Vagina (tissue), 2 donors: ENCODE results near the gene KCNC1. TPM values are rescaled to one million over a fixed set of nuclear protein-coding genes. Genes with fewer than 3 reads are reported as not detected.

Source experiments
- DNase-seq, 2 donors: peaks; one replicate each; pipeline ENCODE4 v3.0.0-alpha.2; 2017; ENCODE audit errors: extremely low spot score in 2 of 2
- H3K27ac ChIP-seq: fragments of 200-600 bp; sonication (generic); one replicate; pipeline ENCODE4 v1.5.1; 2019
- H3K27me3 ChIP-seq: fragments of 200-600 bp; sonication (generic); one replicate; pipeline ENCODE4 v1.5.1; 2019
- H3K36me3 ChIP-seq, 2 donors: fragments of 200-600 bp; sonication (generic); one replicate each; pipeline ENCODE4 v1.5.1; 2017 to 2019
- H3K4me1 ChIP-seq: fragments of 200-600 bp; sonication (generic); one replicate; pipeline ENCODE4 v1.5.1; 2019
- H3K4me3 ChIP-seq, 2 donors: fragments of 200-600 bp; sonication (generic); 1 replicate in 1 of 2; 2 replicates in 1 of 2; pipeline ENCODE4 v1.5.1; 2016 to 2019
- H3K9me3 ChIP-seq: fragments of 200-600 bp; sonication (generic); one replicate; pipeline ENCODE4 v1.5.1; 2019
- CTCF ChIP-seq, 3 experiments: fragments of 450-650 bp in 2 of 3; fragments of 200-600 bp in 1 of 3; sonication (generic) in 1 of 3; IDR thresholded peaks; one replicate each; pipeline ENCODE4 v1.5.1; 2017 to 2019; ENCODE audit warnings: antibody characterized with exemption in 3 of 3, mild to moderate bottlenecking in 2 of 3, moderate library complexity in 2 of 3
- POLR2A ChIP-seq, 2 donors: fragments of 450-650 bp; IDR thresholded peaks; one replicate each; pipeline ENCODE4 v1.6.1; 2017; ENCODE audit warnings: antibody characterized with exemption in 2 of 2, mild to moderate bottlenecking in 2 of 2, moderate library complexity in 2 of 2
- POLR2AphosphoS5 ChIP-seq, 2 donors: sonication (generic); formaldehyde crosslinking; IDR thresholded peaks; one replicate each; pipeline ENCODE4 v1.9.0; 2017; ENCODE audit warnings: antibody characterized with exemption in 2 of 2, mild to moderate bottlenecking in 2 of 2, low read depth in 1 of 2; ENCODE audit not compliant: insufficient read depth in 1 of 2
- intact Hi-C: fragments of 100-400 bp; cut with DNase I; formaldehyde crosslinking; loops from one replicate; pipeline ENCODE4 v1.15.1; 2023
- total RNA-seq: library from RNA; depleted of rRNA; stranded (reverse); fragments of >200 nt; gene quantifications from one replicate; pipeline ENCODE4 v1.2.3, GENCODE V29; 2016

Gene KCNC1
- total RNA-seq, 1 donor from 2014 or later = 0.49 TPM

GRCh38 chr11:17714870-17715269 lies 19.7 kb upstream of the KCNC1 start:
- Histone ChIP-seq H3K36me3 (no peaks in the 10 kb centered on the region), H3K4me3 (no peak overlapping the region), H3K9me3 (no peaks in the 10 kb centered on the region), H3K27ac (no peak overlapping the region), H3K4me1 (peaks cover 3% of the 10 kb centered on the region), H3K27me3 (no peaks in the 10 kb centered on the region)
- TF ChIP-seq POLR2AphosphoS5 (IDR thresholded peaks at IDR 0.05; ENCODE audit: insufficient read depth in 1 of 2, low read depth in 1 of 2) (no peak), POLR2A (IDR thresholded peaks at IDR 0.05) (no peak), CTCF (IDR thresholded peaks at IDR 0.05) (no peak)
- DNase-seq = no peak
- intact Hi-C loops = no loop called here

- intact Hi-C loops = no loop called here
- TF ChIP-seq CTCF (IDR thresholded peaks at IDR 0.05) (no peak), POLR2AphosphoS5 (IDR thresholded peaks at IDR 0.05; ENCODE audit: insufficient read depth in 1 of 2, low read depth in 1 of 2) (no peak), POLR2A (IDR thresholded peaks at IDR 0.05) (no peak)
- Histone ChIP-seq H3K4me1 (peaks cover 22% of the 10 kb centered on the region), H3K36me3 (no peaks in the 10 kb centered on the region), H3K9me3 (no peaks in the 10 kb centered on the region), H3K27ac (no peak overlapping the region), H3K27me3 (no peaks in the 10 kb centered on the region), H3K4me3 (no peak overlapping the region)
- no peak for DNase-seq
Observed at GRCh38 chr11:17716807-17717206, 17.8 kb upstream of the KCNC1 start.

GRCh38 chr11:17718015-17718414 lies 16.6 kb upstream of the KCNC1 start:
- intact Hi-C loops = no loop called here

GRCh38 chr11:17718510-17718962 lies 16.0 kb upstream of the KCNC1 start:
- Histone ChIP-seq H3K9me3 (no peaks in the 10 kb centered on the region), H3K36me3 (no peaks in the 10 kb centered on the region), H3K4me3 (no peak overlapping the region), H3K27ac (no peak overlapping the region), H3K4me1 (peaks cover 24% of the 10 kb centered on the region), H3K27me3 (no peaks in the 10 kb centered on the region)
- no peak for TF ChIP-seq CTCF (IDR thresholded peaks at IDR 0.05)
- TF ChIP-seq POLR2A (IDR thresholded peaks at IDR 0.05) = no peak
- TF ChIP-seq POLR2AphosphoS5 (IDR thresholded peaks at IDR 0.05; ENCODE audit: insufficient read depth in 1 of 2, low read depth in 1 of 2) = no peak
- intact Hi-C loops = no loop called here
- DNase-seq = no peak

More at GRCh38 chr11:17718015-17718414, 16.6 kb upstream of the KCNC1 start:
- no peaks in the 10 kb centered on the region for H3K36me3 ChIP-seq
- no peak overlapping the region for H3K4me3 ChIP-seq
- TF ChIP-seq POLR2A (IDR thresholded peaks at IDR 0.05) (no peak), POLR2AphosphoS5 (IDR thresholded peaks at IDR 0.05; ENCODE audit: insufficient read depth in 1 of 2, low read depth in 1 of 2) (no peak), CTCF (IDR thresholded peaks at IDR 0.05) (no peak)
- no peak overlapping the region for H3K27ac ChIP-seq
- DNase-seq = no peak
- no peaks in the 10 kb centered on the region for H3K9me3 ChIP-seq
- peaks cover 24% of the 10 kb centered on the region for H3K4me1 ChIP-seq
- H3K27me3 ChIP-seq = no peaks in the 10 kb centered on the region

- Histone ChIP-seq H3K4me1 (peaks cover 24% of the 10 kb centered on the region), H3K36me3 (no peaks in the 10 kb centered on the region), H3K27me3 (no peaks in the 10 kb centered on the region), H3K4me3 (no peak within 1 kb of the TSS), H3K27ac (no peak within 1 kb of the TSS), H3K9me3 (no peaks in the 10 kb centered on the region)
- TF ChIP-seq POLR2A (IDR thresholded peaks at IDR 0.05) (no peak), CTCF (IDR thresholded peaks at IDR 0.05) (no peak), POLR2AphosphoS5 (IDR thresholded peaks at IDR 0.05; ENCODE audit: insufficient read depth in 1 of 2, low read depth in 1 of 2) (no peak)
- intact Hi-C loops = no loop called here
- no peak for DNase-seq
Observed at GRCh38 chr11:17719028-17719937, 15.3 kb upstream of the KCNC1 start, which contains the start of gene MYOD1. Gene MYOD1, plus strand, starts transcription at chr11:17719571. Its CDS starts 212 bp downstream, at chr11:17719783.
